IMR-90 (cell line): Measurements from ENCODE around the gene NACC2. TPM values are rescaled to one million over a fixed set of nuclear protein-coding genes. Genes with fewer than 3 reads are reported as not detected.
A peak's percentile ranks its signal among the peaks of the same experiment; 100 is the strongest.

Experiments
- ATAC-seq: fragments of 200-7000 bp; cut with Tn5 transposase; 2 replicates; pipeline ENCODE4 v1.9.1; 2020; ENCODE audit warnings: low read depth, mild to moderate bottlenecking, moderate library complexity
- BruUV-seq: library from RNA; stranded (reverse); fragments of 400-500 nt; replicated peaks from 2 replicates; lab custom pipeline; 2021; lab: Mats Ljungman, UMichigan
- CTCF ChIA-PET: fragments of 300-600 bp; formaldehyde crosslinking; extraction: SDS; loops from one replicate; lab custom pipeline; 2021; ENCODE audit warnings: antibody characterized with exemption; lab: Yijun Ruan, JAX
- POLR2A ChIA-PET: fragments of 300-600 bp; sonication (Branson Sonifier 250); formaldehyde crosslinking; loops from one replicate; lab custom pipeline; 2022; ENCODE audit warnings: antibody characterized with exemption; ENCODE audit not compliant: unreplicated experiment; lab: Charles Lee
- DNase-seq: peaks from one replicate; pipeline ENCODE4 v3.0.0; 2013
- H2AFZ ChIP-seq: replicated peaks from 2 replicates; pipeline ENCODE3; 2013; ENCODE audit warnings: low read length, mild to moderate bottlenecking; ENCODE audit not compliant: poor library complexity
- H2AK5ac ChIP-seq: 2 replicates; pipeline ENCODE4 v1.6.1; 2013; ENCODE audit warnings: low read depth, low read length, inconsistent platforms
- H2AK9ac ChIP-seq: replicated peaks from 2 replicates; pipeline ENCODE3; 2013; ENCODE audit warnings: mild to moderate bottlenecking, low read depth, low read length, moderate library complexity; ENCODE audit not compliant: poor library complexity
- H2BK120ac ChIP-seq: 2 replicates; pipeline ENCODE4 v1.6.1; 2013; ENCODE audit warnings: low read depth, low read length, inconsistent platforms
- H2BK15ac ChIP-seq: 3 replicates; pipeline ENCODE4 v1.6.1; 2013; ENCODE audit warnings: low read depth, low read length, inconsistent platforms
- H2BK20ac ChIP-seq: 2 replicates; pipeline ENCODE4 v1.6.1; 2013; ENCODE audit warnings: low read depth, mild to moderate bottlenecking, inconsistent platforms, low read length, moderate library complexity
- H2BK5ac ChIP-seq: 2 replicates; pipeline ENCODE4 v1.6.1; 2013; ENCODE audit warnings: mild to moderate bottlenecking, low read depth, low read length, inconsistent platforms; ENCODE audit not compliant: poor library complexity, severe bottlenecking
- H3K14ac ChIP-seq: replicated peaks from 2 replicates; pipeline ENCODE4 v1.6.1; 2013; ENCODE audit warnings: low read depth, low read length, inconsistent platforms
- H3K18ac ChIP-seq: 2 replicates; pipeline ENCODE4 v1.6.1; 2013; ENCODE audit warnings: low read depth, low read length, control low read depth
- H3K23ac ChIP-seq: 2 replicates; pipeline ENCODE4 v1.6.1; 2013; ENCODE audit warnings: low read depth, low read length, inconsistent platforms
- H3K27ac ChIP-seq: 2 replicates; pipeline ENCODE4 v1.5.1; 2013; ENCODE audit warnings: mild to moderate bottlenecking, control low read depth, low read length; ENCODE audit not compliant: insufficient read depth
- H3K27me3 ChIP-seq: 2 replicates; pipeline ENCODE4 v1.6.1; 2013; ENCODE audit warnings: low read length; ENCODE audit not compliant: control insufficient read depth, insufficient read depth
- H3K36me3 ChIP-seq: 2 replicates; pipeline ENCODE4 v1.6.1; 2013; ENCODE audit warnings: low read length, mixed read lengths; ENCODE audit not compliant: control insufficient read depth, insufficient read depth
- H3K4ac ChIP-seq: 2 replicates; pipeline ENCODE4 v1.6.1; 2013; ENCODE audit warnings: low read depth, low read length, inconsistent platforms
- H3K4me1 ChIP-seq: 2 replicates; pipeline ENCODE4 v1.6.1; 2013; ENCODE audit warnings: low read length, mixed read lengths; ENCODE audit not compliant: control insufficient read depth, insufficient read depth
- H3K4me2 ChIP-seq: 2 replicates; pipeline ENCODE4 v1.6.1; 2013; ENCODE audit warnings: low read depth, mild to moderate bottlenecking, control low read depth, low read length, moderate library complexity
- H3K4me3 ChIP-seq: 2 replicates; pipeline ENCODE4 v1.5.1; 2013; ENCODE audit warnings: low read depth, mild to moderate bottlenecking, control low read depth, low read length, moderate library complexity; ENCODE audit not compliant: insufficient read depth
- H3K56ac ChIP-seq: 2 replicates; pipeline ENCODE4 v1.6.1; 2013; ENCODE audit warnings: low read length, inconsistent platforms; ENCODE audit not compliant: insufficient read depth; ENCODE audit errors: extremely low read depth
- H3K79me1 ChIP-seq, 2 experiments: 2 replicates each; pipeline ENCODE4 v1.6.1; 2013; ENCODE audit warnings: low read length in 2 of 2, inconsistent platforms in 1 of 2, low read depth in 1 of 2
- H3K9ac ChIP-seq: 2 replicates; pipeline ENCODE4 v1.6.1; 2013; ENCODE audit warnings: low read depth, low read length, control low read depth
- H3K9me1 ChIP-seq: 2 replicates; pipeline ENCODE4 v1.6.1; 2013; ENCODE audit warnings: low read length, inconsistent platforms; ENCODE audit not compliant: insufficient read depth
- H3K9me3 ChIP-seq: 2 replicates; pipeline ENCODE4 v1.6.1; 2013; ENCODE audit warnings: low read length; ENCODE audit not compliant: control insufficient read depth, insufficient read depth
- H4K20me1 ChIP-seq: 2 replicates; pipeline ENCODE4 v1.6.1; 2013; ENCODE audit warnings: low read length, inconsistent platforms; ENCODE audit not compliant: insufficient read depth
- H4K5ac ChIP-seq: 2 replicates; pipeline ENCODE4 v1.6.1; 2013; ENCODE audit warnings: mild to moderate bottlenecking, low read depth, low read length, control low read depth
- H4K8ac ChIP-seq, 2 experiments: 2 replicates each; pipeline ENCODE4 v1.6.1; 2013; ENCODE audit warnings: low read depth in 2 of 2, low read length in 2 of 2, control low read depth in 1 of 2, inconsistent platforms in 1 of 2
- H4K91ac ChIP-seq: 2 replicates; pipeline ENCODE4 v1.6.1; 2013; ENCODE audit warnings: low read depth, low read length, inconsistent platforms; ENCODE audit not compliant: insufficient read depth
- BHLHE40 ChIP-seq: fragments of 150-350 bp; IDR thresholded peaks from 2 replicates; pipeline ENCODE4 v1.6.1; 2016; ENCODE audit warnings: mild to moderate bottlenecking, low read depth, low read length
- CHD1 ChIP-seq: IDR thresholded peaks from 2 replicates; pipeline ENCODE4 v1.6.1; 2012; ENCODE audit warnings: low read depth, low read length, improper control_type of control experiment
- FOS ChIP-seq: fragments of 150-350 bp; IDR thresholded peaks from 2 replicates; pipeline ENCODE4 v1.6.1; 2016; ENCODE audit warnings: low read depth, low read length
- MAFK ChIP-seq: IDR thresholded peaks from 2 replicates; pipeline ENCODE4 v1.6.1; 2012; ENCODE audit warnings: low read depth, low read length, improper control_type of control experiment
- MXI1 ChIP-seq: IDR thresholded peaks from 2 replicates; pipeline ENCODE4 v1.6.1; 2012; ENCODE audit warnings: low read depth, mild to moderate bottlenecking, low read length, moderate library complexity, borderline replicate concordance
- POLR2A ChIP-seq: IDR thresholded peaks from 2 replicates; pipeline ENCODE4 v1.6.1; 2012; ENCODE audit warnings: mild to moderate bottlenecking, low read depth, low read length
- RAD21 ChIP-seq: IDR thresholded peaks from 2 replicates; pipeline ENCODE4 v1.6.1; 2012; ENCODE audit warnings: low read length, improper control_type of control experiment
- SMC3 ChIP-seq: fragments of 150-350 bp; IDR thresholded peaks from 2 replicates; pipeline ENCODE4 v1.6.1; 2016; ENCODE audit warnings: low read depth, mild to moderate bottlenecking, antibody characterized with exemption, low read length, moderate library complexity
- whole genome bisulfite sequencing, 2 experiments: methylation state at CpG; one replicate each; pipeline versions ENCODE4 v1.1.5 to v1.1.7; 2013; ENCODE audit warnings: missing lambda C conversion rate in 2 of 2; ENCODE audit not compliant: insufficient read length in 1 of 2; ENCODE audit errors: extremely low coverage in 2 of 2; 5-methylcytosine and 5-hydroxymethylcytosine counted together
- dilution Hi-C: fragments of 300-500 bp; cut with HindIII; formaldehyde crosslinking; loops from one replicate; pipeline ENCODE4 v1.14.3; 2018; ENCODE audit warnings: low sequenced_read_pairs; ENCODE audit not compliant: unreplicated experiment
- in situ Hi-C: fragments of 300-500 bp; cut with MboI; formaldehyde crosslinking; loops from 3 replicates; pipeline ENCODE4 v1.14.3; 2019; ENCODE audit warnings: low sequenced_read_pairs, inconsistent platforms, mixed read lengths
- intact Hi-C: fragments of 100-400 bp; cut with micrococcal nuclease; formaldehyde crosslinking; loops from 2 replicates; pipeline ENCODE4 v1.10.0; 2022
- polyA plus RNA-seq, 3 experiments: library from polyadenylated mRNA; depleted of rRNA; stranded (reverse); fragments of >200 nt; gene quantifications; 2 replicates each; pipeline ENCODE4 v1.2.3, GENCODE V29; 2012; ENCODE audit warnings: low replicate concordance in 1 of 3
- total RNA-seq: library from RNA; depleted of rRNA; stranded (reverse); fragments of >200 nt; gene quantifications from 2 replicates; pipeline ENCODE4 v1.2.3, GENCODE V29; 2012
- TF ChIP-seq, protein P1 (sequence below): conservative IDR thresholded peaks from 2 replicates; pipeline ENCODE4 v1.5.1; 2012; ENCODE audit warnings: mild to moderate bottlenecking, low read depth, low read length, improper control_type of control experiment
- TF ChIP-seq, protein P2 (sequence below): fragments of 150-350 bp; IDR thresholded peaks from 2 replicates; pipeline ENCODE4 v1.6.1; 2017; ENCODE audit warnings: mild to moderate bottlenecking, antibody characterized with exemption, low read length, low read depth

The NACC2 gene
- total and polyA plus RNA-seq, 2 of the 4 experiments (the other 2 are of a cell fraction) = 7.9 to 19.0 TPM

DNA sequence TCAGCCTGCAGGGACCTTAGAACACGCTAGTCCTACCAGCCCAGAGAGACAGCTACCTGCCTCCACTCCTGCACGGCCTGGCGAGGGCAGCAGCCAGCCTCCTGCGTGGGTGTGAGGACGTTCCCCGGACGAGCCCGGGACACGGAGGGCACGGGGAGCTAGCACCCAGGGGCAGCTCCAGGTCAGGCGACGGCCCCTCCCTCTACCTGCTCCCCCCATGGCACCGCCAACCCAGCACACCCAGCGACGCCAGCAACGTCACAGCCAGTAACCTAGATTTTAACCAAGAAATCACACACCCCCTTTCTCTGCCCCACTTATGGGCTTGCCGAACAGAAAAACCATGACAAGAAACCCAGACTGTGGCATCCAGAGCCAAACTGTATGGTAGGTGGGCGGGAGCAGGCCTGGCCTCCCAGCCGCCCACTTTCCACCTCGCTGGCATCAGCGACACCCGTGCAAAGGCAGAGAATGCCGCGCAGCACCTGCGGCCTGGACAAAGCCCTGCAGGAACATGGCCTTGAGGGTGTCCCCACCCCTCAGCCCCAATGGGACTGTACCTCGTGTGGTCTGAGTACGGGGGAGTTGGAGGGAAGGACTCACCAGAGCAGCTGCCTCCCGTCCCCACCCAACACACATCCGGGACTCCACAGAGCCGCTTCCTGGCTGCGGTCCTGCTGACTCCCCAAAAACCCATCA is 47.9 kb downstream of the NACC2 start:
- Histone ChIP-seq H3K56ac (no peak overlapping the region), H4K20me1 (peaks cover 72% of the 10 kb centered on the region), H3K9me3 (no peaks in the 10 kb centered on the region), H2AK9ac (peak overlapping the region; percentile 88), H3K23ac (no peak overlapping the region), H2AK5ac (0 out of 2 replicates have a peak overlapping the region, but pooled peaks have one; percentile 63), H2BK120ac (no peak overlapping the region), H3K27me3 (no peaks in the 10 kb centered on the region), H3K79me1 (peaks cover 17 to 79% of the 10 kb centered on the region in 2 experiments), H4K91ac (no peak overlapping the region), H3K4me3 (no peak overlapping the region), H3K4me2 (no peak overlapping the region), H2BK20ac (no peak overlapping the region), H3K9ac (no peak overlapping the region), H3K9me1 (peaks cover 19% of the 10 kb centered on the region), H3K14ac (no peak overlapping the region), H3K4me1 (peaks cover 11% of the 10 kb centered on the region), H4K5ac (no peak overlapping the region), H3K18ac (no peak overlapping the region), H3K4ac (no peak overlapping the region), H2BK5ac (no peak overlapping the region), H3K36me3 (peaks cover 33% of the 10 kb centered on the region), H2BK15ac (no peak overlapping the region), H4K8ac (no peak overlapping the region), H2AFZ (no peak overlapping the region), H3K27ac (no peak overlapping the region)
- in situ Hi-C loops = no loop called here
- CTCF ChIA-PET = no interaction called here
- POLR2A ChIA-PET = no interaction called here
- 100% methylated on average over 3 of the region's 31 CpGs; no CpG with 5 or more reads in 1 of the 2 experiments for WGBS, 2 experiments
- no TSS peak for BruUV-seq
- DNase-seq (no peak), ATAC-seq (no peak)
- dilution Hi-C loops = no loop called here
- TF ChIP-seq CHD1 (no peak), FOS (no peak), RAD21 (no peak), MAFK (no peak), MXI1 (no peak), POLR2A (no peak), BHLHE40 (no peak), SMC3 (no peak)
- TF ChIP-seq, protein P1, sequence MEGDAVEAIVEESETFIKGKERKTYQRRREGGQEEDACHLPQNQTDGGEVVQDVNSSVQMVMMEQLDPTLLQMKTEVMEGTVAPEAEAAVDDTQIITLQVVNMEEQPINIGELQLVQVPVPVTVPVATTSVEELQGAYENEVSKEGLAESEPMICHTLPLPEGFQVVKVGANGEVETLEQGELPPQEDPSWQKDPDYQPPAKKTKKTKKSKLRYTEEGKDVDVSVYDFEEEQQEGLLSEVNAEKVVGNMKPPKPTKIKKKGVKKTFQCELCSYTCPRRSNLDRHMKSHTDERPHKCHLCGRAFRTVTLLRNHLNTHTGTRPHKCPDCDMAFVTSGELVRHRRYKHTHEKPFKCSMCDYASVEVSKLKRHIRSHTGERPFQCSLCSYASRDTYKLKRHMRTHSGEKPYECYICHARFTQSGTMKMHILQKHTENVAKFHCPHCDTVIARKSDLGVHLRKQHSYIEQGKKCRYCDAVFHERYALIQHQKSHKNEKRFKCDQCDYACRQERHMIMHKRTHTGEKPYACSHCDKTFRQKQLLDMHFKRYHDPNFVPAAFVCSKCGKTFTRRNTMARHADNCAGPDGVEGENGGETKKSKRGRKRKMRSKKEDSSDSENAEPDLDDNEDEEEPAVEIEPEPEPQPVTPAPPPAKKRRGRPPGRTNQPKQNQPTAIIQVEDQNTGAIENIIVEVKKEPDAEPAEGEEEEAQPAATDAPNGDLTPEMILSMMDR = no peak
- TF ChIP-seq, protein P2, sequence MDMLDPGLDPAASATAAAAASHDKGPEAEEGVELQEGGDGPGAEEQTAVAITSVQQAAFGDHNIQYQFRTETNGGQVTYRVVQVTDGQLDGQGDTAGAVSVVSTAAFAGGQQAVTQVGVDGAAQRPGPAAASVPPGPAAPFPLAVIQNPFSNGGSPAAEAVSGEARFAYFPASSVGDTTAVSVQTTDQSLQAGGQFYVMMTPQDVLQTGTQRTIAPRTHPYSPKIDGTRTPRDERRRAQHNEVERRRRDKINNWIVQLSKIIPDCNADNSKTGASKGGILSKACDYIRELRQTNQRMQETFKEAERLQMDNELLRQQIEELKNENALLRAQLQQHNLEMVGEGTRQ = no peak
- intact Hi-C loops = no loop called here
